NCI-H1436 (cell line): ENCODE data around the gene YTHDF1.
"Not testable (repeated sequence)": the region's sequence is repeated elsewhere in the genome, so short reads cannot be mapped to it uniquely, and the experiment has no call there.

Experiments
- DNase-seq: peaks from one replicate; lab custom pipeline; 2025; lab: John Stamatoyannopoulos, UW

The YTHDF1 gene

DNA sequence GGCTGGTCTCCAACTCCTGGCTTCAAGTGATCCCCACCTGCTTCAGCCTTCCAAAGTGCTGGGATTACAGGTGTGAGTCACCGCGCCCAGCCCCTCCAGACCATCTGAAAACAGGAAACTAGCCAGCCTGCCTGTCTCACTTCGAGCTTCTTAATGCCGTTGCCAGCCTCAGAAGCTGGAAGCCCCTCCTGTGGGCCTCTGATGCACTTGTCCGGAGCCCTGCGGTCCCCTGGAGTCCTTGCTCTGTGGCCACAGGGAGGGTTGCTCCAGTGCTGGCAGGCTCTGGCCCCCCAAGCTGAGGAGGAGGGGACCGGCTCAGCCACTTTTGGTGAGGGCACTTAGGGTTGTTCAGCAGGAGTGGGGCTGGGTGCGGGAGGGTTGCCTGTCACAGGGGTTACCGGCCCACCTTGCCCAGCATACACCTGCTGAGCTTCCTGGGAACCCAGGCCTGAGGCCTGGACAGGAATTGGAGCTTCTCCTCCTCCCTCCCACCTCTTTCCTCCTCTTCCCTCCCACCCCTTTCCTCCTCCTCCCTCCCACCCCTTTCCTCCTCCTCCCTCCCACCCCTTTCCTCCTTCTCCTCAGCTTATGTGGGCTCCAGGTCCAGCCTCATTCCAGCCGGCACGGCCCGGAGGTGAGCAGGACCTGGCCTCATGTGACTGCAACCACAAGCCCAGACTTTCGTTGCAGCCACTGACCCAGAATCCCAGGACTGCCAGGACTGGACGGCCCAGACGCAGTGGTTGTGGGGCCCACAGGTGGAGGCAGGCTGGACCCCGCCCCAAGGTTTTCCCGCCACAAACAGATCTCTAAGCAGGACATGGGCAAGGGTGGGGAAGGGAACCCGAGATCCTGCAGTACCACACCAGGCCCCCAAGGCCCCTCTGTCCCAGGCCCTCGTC, 10.4 kb upstream of the YTHDF1 start:
- no peak for DNase-seq

DNA sequence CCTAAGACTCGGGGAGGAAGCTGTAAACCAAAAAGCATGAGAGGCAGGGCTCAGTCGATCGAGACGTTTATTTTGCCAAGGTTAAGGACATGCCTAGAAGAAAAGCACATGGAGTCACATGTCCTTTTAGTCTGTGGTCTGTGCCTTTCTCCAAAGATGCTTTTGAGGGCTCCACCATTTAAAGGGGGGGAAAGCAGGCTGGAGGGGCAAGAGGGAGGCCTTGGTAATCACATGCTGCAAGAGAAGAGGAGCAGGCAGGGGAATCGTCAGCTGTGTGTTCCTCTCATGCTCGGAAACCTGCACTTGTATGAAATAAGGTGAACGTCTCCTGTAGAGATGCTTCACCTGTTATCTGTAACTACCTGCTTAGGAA, 9.1 kb upstream of the YTHDF1 start:
- no peak for DNase-seq

DNA sequence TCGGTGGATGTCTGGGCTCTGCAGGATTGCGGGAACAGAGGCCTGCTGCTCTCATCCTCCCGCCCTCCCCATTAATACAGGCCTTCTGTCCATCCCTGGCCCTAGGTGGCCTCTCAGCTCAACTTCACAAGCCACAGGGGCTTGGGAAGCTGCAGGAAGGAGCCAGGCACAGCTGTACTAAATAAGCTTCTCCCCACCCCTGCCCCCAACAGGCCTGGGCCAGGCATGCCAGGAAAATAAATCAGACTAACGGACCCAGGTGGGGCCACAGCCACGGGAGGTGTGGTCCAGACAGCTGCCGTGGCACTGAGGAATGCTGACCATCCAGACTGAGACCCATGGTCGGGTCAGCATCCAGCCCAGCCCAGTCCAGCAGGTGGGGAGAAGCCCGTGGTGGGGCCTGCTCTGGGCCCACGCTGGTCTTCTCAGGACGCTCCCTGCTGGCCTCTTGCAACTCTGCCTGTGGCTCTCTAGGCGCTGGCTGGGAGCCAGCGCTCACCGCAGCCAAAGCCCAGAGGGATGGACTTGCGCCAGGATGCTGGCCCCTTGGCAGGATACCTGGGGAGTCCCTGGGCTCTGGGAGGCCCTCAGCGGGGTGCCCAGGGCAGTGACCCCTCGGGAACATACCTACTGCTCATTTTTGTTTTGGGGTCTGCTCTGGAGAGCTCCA, 8.6 kb upstream of the YTHDF1 start:
- no peak for DNase-seq

DNA sequence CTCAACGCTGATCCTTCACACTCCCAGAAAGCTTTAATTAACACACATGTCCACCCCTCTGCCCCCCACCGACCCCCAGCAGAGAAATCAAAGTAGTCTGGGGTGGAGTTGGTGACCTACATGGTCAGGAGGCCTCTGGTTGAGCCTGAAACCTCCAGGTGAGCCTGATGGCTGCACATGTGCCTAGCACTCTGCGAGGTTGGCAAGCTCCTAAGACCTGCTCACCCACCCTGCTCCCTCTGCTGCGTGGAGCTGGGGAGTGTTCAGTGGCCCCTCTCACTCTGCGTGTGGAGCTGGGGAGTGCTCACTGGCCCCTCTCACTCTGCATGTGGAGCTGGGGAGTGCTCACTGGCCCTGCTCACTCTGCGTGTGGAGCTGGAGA, 7.9 kb upstream of the YTHDF1 start:
- no peak for DNase-seq

DNA sequence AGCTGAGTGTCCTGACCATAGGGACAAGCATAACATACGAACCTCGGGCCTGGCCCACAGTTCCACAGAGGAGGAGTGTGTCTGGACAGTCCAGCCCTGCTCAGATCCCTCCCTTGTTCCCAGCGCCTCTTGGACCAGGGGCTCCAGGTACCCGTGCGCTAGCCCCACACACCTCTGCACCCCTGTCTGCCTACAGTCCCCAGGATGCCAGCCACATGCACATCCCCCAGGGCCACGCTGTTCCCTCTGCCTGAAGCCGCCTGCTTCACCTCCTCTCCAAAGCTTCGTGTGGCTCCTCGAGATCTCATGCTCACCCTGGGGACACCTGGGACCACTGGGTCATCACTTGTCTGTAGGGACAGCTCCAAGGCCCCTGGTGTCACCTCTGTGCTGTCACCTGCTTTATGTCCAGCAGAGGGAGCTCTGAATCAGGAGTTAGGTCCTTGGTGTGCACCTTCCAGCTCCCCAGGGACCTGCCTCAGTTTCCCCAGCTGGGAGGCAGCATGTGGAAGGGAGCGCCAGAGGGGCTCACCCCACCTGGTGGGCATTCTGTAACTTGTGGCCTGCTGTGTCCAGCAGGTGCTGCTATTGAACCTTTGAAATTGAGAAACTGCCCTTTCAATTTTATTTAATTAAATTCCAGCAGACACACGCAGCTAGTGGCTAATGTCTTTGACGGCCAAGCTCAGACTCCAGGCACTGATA, 7.3 kb upstream of the YTHDF1 start:
- DNase-seq = peak; percentile 22

DNA sequence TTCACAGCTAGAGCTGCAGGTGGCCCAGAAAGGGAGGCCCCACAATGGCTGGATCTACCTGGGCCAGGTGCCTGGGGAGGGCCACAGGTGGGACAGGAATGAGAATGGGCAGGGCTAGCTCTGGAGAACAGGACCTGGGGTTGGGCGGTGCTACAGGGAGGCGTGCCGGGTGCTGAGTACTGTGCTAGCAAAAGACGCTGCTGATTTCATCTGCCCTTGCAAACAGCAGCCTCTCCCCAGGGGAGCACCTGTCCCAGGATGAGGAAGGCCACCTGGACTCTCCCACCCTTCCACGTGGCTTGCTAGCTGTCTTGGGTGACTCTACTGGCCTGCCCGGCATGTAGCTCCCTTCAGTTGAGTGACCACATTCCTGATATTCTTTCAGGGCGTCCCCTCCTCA, 6.6 kb upstream of the YTHDF1 start:
- no peak for DNase-seq

DNA sequence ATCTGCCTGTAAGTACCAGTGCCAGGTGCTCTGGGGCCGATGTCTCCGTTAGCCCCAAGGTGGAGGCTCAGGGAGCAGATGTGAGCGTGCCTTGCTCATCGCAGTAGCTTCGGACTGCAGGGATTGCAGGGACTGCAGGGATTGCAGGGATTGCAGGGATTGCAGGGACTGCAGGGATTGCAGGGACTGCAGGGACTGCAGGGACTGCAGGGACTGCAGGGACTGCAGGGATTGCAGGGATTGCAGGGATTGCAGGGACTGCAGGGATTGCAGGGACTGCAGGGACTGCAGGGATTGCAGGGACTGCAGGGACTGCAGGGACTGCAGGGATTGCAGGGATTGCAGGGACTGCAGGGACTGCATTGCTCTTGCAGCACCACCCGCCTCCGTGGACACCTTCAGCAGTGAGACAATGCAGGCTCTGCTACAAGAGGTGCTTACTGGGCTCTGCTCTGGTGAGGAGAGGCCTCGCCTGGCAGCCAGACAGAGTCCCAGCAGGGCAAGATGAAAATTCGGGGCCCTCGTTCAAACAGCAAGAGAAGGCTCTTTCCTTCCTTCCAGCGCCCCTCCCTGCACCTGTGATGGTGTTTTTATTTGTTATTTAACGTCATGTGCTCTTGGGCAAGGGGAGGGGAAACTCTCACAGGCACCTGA, 5.6 kb upstream of the YTHDF1 start:
- not testable (repeated sequence) for DNase-seq

DNA sequence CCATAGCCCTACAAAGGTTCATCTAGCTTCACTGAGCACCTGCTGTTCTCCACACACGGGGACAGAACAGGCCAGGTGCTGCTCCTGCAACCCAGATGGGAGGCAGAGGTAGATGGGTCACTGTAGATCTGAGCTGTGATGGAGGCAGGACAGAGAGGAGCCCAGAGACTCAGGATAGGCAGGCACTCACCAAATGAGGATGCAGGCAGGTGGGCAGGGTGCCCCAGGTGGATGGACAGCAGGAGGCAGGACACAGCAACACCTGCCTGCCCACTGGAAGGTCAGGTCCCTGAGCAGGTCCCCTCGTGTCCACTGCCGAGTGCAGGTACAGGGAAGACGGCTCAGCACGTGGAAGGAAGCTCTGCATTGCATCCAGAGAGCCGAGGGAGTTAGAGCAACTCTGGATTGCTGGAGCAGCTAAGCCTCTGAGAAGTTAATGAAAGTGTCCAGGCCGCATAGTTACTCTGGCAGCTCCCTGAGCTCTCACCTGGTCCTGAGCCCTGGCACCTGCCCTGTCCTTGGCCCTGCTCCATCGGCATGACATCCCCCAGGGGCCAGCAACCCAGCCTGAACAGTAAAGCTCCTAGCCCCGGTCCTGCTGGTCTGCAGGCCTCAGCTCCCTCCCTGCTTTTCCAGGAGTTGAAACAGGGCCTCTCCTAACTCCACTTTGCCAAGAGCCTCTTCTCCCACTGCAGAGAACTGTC, 4.9 kb upstream of the YTHDF1 start:
- DNase-seq = no peak

DNA sequence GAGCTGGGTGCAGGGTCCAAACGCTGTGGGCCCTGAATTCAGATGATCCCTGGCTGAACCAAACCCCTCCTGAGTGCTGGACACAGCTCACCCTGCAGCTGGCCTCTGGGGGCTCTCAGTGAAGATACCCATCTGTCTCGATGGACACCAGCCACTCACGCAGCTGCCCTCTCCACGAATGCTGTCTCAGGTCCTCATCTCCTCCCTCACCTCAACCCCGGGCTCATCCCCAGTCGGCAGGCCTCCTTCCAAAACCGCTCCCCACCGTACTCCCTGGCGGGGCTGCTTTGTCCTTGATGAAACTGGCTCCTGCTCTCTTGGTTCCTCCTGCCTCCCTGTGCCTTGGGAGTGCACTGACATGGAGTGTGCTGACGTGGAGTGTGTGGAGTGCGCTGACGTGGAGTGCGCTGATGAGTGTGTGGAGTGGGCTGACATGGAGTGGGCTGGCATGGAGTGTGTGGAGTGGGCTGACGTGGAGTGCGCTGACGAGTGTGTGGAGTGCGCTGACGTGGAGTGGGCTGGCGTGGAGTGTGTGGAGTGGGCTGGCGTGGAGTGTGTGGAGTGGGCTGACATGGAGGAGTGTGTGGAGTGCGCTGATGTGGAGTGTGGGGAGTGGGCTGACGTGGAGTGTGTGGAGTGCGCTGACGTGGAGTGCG, 4.1 kb upstream of the YTHDF1 start:
- DNase-seq = no peak

DNA sequence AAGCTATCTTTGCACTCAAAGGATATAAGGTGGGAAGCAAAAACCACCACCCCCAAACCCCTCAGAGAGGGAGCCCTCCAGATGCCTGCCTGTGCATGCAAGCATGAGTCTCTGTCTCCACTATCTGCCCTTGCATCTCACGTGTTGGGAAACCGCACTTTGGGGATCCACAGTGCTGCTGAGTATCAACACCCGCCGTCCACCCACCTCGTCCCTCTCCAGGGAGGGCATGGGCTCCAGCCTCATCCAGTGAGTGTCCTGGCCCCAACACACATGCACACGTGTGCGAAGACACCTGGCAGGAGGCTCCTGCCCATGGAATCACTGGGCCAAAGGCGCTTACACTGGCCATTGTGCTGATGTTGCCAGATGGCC, 3.5 kb upstream of the YTHDF1 start:
- no peak for DNase-seq

DNA sequence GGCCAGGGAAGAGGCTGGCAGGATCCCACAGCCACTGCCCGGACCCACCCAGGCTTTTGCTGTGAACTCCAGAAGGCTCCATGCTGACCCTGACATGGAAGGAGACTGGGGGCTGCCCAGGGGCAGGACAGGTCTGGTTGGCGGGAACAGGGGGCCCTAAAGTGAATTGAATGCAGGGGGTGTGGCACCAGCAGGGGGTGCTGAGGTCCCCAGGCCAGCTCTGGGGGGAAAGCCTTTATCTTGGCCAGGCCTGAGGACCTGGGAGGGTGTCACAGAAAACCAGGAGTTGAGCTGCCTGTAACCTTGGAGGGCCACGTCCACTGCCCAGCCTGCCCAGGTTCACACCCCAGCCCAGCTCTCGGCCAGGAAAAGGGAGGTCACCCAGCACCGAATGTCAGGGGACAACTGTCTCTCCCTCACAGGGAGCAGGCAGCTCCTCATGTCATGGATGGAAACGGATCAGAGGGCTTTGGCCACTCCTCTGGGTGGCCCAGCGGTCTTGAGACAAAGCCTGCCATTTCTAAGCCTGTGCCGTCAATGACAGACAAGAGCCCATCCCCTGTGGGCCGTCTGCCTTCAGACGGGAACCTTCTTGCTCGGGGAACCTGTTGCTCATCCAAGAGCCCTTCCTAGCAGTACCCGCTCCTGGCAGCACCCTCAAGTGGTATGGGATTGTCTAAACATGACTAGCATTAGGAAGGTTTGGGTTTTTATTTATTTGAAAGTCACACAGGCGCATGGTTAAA, 2.9 kb upstream of the YTHDF1 start:
- no peak for DNase-seq

DNA sequence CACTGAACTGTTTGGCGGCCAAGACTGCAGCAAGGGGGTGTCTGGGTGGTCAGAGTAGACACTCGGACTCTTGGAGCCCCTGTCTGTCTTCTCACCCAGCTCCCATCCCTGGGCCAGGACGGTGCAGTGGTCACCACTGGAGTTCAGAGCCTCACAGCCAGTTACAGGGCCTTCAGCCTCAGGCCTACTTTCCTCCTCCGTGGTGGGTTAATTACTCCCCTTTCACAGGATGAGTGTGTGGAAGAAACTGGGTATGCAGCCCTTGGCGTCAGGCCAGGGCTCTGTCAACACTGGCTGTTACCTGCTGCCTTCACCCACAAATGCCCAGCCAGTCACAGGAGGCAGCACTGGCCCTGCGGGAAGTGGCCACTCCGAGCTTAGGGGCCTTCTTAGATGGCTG, 1.8 kb upstream of the YTHDF1 start:
- no peak for DNase-seq

DNA sequence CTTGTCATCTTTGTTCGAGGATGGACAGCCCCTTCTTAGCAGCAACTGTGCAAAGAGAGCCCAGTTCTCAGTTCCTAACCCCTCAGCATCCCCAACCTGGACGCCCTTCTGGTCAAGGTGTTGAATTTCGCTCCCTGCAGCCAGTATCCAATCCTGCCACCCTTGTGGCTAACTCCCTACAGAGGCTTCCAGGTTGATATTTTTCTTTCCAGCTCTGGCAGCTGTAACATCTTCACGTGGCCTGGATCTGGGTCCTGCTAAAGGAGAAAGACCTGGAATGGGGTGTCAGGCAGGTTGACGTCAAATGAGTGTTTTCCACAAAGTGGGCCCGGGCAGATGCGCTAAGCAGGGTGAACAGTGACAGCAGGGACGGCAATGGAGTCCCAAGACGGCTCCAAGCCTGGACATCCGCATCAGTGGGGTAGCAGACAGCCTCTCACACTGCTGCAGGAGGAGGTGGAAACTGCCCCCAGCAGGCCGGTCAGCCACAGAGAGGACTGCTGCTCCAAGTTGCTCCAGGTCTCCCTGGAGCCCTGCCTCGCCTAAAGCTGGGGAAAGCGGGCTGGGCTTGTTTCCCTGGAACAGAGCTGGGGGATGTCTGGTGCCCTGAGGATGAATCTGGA, 1.0 kb upstream of the YTHDF1 start:
- no peak for DNase-seq

DNA sequence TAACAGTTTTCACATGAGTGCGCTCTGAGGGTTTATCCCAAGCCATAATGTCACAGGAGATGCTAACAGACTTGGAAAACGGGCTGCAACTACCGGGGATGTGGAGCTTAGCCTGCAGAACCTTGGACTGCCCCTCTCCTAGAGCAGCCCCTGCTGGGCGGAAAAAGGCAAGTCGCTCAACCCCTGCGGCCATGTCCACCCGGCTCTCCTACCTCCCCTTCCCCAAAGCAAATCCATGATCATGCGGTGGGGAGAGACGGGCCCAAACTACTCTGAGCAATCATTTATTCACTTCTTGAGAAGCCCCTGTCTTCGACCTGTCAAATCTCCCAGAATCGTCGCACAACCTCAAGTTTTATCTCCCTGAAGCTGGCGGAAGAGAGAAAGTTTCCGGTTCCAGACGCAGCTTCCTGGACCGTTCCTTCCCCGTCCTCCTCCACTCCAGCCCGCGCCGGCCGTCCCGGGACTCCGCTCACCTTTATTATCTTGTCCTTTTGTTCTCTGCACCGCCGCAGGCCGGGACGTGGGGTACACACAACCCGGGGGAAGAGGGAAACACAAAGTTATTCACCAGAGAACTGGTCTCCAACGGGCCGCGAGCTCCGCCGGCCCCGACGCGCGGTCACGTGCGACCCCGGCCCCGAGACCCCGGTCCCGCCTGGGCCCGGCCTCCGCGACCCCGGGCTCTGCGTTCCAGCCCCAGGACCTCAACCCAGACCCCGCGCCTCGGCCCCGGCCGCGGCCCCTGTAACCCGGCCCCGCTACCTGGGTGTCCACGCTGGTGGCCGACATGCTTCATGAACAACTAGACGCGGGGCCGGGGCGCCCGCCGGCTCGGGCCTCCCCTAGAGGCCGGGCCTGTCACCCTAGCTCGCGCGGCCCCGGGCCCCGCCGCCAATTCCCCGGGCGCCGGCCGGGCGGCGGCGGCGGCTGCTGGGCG, 560 bp downstream of the YTHDF1 start:
- no peak for DNase-seq

DNA sequence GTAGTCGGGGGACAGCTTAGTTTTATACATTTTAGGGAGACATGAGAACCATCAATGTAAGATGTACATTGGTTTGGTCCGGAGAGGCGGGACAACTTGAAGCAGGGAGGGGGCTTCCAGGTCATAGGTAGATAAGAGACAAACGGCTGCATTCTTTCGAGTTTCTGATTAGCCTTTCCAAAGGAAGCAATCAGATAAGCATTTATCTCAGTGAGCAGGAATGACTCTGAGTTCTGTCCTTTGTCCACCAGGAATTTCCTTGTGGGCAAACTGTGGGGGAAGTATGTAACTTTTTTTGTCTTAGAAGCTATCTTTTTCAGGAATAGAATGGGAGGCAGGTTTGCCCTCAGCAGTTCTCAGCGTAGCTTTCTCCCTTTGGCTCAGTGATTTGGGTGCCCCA, 1.4 kb downstream of the YTHDF1 start:
- no peak for DNase-seq

DNA sequence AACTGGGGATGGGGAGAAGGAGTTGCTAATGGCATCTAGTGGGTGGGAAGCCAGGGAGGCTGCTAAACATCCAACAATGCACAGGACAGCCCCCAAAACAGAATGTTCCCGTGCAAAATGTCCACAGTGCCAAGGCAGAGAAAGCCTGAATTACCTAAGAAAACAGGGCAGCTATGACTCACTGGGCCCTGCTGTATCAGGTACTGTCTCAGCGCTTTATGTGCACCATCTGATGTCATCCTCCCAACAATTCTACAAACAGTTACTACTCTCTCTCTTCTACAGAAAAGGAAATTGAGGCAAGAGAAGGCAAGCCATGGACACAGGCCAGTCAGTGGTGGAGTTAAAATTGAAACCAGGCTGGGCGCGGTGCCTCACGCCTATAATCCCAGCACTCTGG, 3.1 kb downstream of the YTHDF1 start:
- DNase-seq = no peak

DNA sequence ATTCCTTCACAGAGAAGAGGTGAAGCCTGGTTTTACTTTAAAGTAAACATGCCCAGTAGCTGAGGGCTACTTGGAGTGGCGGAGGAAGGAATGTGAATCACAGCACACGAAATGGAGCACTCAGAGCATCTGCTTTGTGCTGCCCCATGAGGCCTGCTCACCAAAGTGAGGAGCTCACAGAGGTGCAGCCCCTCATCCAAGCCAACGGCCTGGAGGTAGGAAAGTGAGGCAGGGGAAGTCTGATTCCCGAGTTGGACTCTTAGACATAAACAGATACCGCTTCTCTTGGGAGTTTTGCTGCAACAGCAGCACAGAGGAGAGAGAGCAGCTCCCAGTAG, 3.6 kb downstream of the YTHDF1 start:
- no peak for DNase-seq

DNA sequence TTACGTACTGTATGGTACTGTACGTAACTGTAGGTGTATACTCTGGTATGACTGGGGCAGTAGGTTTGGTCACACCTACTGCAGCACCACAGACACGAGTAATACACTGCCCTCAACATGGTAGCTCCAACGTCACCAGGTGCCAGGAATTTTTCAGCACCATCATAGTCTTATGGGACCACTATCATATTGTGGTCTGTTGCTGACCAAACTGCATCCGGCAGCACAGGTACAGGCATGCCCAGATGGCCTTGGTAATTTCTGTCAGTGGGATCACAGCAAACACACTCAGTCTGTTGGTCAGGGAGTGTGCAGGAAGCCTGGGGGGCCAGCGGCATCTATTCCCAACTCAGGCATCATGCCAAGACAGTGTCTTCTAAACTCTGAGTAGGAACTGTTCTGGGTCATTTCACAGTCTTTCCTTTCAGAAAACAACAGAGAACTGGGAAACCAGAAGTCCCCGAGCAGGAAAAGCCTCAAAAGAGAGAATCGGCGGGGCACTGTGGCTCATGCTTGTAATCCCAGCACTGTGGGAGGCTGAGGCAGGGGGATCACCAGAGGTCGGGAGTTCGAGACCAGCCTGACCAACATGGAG, 5.8 kb downstream of the YTHDF1 start:
- DNase-seq = no peak
